Renal cortex interstitium (tissue), 11 donors: ENCODE measurements around the gene RPL12. TPM values are rescaled to one million over a fixed set of nuclear protein-coding genes. Genes with fewer than 3 reads are reported as not detected.

Experiments
- DNase-seq, 11 donors: peaks; one replicate each; pipeline ENCODE4 v3.0.0-alpha.2; 2013; ENCODE audit warnings: low read depth in 9 of 11, low spot score in 4 of 11; ENCODE audit errors: extremely low read depth in 1 of 11
- polyA plus RNA-seq, 3 donors: library from polyadenylated mRNA; unstranded; fragments of 120-200 nt; gene quantifications; one replicate each; pipeline ENCODE4 v1.2.1, GENCODE V29; 2013; ENCODE audit not compliant: insufficient read length in 3 of 3

Gene RPL12
- polyA plus RNA-seq, 3 donors, result 1,370 to 1,528 (median 1,526) TPM

DNA sequence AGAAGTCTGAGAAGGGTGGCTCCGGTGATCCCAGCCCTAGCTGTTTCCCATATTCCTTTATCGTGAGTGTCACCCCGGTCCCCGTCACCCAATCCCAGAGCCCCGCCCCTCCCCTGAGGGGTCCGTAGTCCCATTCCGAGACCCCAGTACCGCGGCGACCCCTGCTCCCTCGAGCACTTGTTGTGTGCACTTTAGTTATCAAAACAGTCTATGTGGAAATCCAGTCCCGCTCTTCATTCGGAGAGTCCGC lies 327 bp upstream of the RPL12 start:
- DNase-seq, result peak in 3 of 11 donors; percentile 30 to 36 (median 32)

DNA sequence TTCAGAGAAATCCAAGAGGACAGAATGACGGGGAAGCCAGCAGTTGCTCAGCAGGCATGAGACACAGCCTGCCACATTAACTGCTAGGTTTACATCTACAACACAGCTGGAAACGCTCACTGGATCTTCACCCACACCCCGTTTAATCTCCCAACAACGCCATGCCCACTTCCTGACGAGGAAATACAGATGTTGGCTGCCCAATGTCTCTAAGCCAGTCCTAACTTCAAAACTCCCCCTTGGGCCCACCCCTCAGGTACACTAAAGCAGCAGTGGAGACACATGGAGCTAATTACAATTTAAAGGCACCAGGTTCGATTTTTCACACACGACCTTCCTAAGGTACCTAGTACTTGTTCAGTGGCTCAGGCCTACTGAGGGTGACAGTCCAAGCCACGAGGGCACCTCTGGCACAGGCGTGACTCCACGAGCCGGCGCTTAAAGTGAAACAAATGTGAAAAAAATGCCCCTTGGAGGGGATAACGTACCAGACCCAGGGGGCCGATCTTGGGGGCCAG lies 904 bp downstream of the RPL12 start:
- DNase-seq, result peak in 1 of 11 donors; percentile 10

- DNase-seq, result no peak
These were observed 1.8 kb downstream of the RPL12 start for GRCh38 chr9:127449332-127449966.

DNA sequence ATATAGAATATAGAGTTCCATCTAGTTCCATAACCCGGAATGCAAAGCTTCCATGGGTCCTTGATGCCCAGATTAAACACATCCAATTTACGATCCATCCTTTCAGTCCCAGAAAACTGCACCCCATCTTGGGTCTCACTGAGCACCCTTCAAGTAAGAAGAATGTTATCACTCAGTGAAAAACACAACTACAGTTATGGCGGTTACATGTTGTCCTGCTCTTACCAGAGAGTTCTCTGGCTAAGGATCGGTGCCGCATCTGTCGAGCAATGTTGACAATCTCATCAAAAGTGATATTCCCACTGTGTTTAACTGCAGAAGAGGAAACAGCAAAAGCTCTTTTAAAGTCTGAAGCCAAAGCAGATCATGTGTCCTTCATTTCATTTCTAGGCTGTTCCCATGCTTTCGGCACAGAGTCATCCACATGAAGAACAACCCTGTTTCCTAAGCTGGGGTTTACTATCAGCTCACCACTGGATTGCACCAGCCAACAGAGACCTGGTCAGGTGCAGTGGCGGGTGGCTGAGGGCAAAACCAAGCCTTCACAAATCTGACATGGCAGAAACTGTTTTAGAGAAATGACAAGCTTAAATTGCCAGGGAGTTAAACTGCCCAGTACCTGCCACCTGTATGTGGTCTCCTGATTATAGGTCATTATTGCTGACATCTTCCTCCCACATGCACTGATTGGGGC lies 2.9 kb downstream of the RPL12 start:
- DNase-seq, result no peak

DNA sequence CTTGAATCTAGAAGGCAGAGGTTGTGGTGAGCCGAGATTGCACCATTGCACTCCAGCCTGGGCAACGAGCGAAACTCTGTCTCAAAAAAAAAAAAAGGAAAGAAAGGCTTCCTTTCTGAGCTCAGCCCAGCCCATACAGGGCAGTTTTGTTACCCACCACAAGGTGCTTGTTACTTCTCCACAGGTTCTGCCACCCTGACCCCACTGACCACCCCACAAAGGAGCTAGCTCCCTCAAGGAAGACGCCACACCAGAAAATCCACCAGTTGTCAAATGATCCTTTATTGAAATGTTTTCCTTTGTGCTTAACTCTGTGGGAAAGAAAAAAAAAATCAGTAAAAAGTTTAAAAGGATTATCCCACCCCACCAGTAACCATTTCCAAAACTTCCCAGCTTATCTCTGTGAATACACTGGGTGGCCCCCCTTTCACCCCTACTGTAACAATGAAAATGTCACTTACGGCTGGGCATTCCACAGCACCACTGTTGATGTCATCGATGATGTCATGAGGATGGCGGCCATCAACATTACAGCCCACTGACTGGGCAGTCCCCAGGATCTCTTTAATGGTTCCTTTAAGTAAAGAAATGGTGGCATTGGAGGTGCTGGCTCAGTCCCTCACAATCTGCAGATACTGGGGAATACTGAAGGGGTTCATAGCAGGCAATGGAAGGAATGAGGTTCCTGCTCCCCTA lies 3.6 kb downstream of the RPL12 start:
- no peak for DNase-seq

GRCh38 chr9:127446713-127447415 lies 4.3 kb downstream of the RPL12 start:
- DNase-seq, result no peak

- DNase-seq, result no peak
These were observed 5.1 kb downstream of the RPL12 start for GRCh38 chr9:127445851-127446712.

- DNase-seq, result no peak
These were observed 6.0 kb downstream of the RPL12 start for GRCh38 chr9:127444921-127445850.

DNA sequence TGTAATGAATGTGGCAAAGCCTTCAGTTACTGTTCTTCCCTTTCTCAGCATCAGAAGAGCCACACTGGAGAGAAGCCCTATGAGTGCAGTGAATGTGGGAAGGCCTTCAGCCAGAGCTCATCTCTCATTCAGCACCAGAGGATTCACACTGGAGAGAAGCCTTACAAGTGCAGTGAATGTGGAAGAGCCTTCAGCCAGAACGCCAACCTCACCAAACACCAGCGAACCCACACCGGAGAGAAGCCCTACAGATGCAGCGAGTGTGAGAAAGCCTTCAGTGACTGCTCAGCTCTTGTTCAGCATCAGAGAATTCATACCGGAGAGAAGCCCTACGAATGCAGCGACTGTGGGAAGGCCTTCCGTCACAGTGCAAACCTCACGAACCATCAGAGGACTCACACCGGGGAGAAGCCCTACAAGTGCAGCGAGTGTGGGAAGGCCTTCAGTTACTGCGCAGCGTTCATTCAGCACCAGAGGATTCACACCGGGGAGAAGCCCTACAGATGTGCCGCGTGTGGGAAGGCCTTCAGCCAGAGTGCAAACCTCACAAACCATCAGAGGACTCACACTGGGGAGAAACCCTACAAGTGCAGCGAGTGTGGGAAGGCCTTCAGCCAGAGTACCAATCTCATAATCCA lies 6.8 kb downstream of the RPL12 start:
- DNase-seq, result no peak

DNA sequence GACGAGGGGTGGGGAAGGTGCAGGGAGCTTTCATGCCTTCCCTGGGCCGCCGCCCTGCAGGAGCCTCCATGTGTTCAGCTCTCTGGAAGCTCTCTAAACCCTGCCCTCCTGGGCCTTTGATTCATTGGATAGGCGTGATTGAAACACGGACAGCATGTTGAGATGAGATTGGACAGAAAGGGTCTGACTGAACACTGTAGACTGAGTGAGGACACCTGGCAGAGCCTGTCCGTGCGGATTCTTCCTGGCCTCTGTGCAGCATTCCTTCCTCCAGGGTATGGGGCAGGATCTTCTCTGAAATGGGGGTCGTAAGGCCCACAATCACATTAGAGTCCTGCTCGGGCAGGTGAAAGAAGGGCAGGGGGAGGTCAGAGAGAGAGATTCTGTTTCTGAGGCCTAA lies 12.8 kb downstream of the RPL12 start:
- no peak for DNase-seq

DNA sequence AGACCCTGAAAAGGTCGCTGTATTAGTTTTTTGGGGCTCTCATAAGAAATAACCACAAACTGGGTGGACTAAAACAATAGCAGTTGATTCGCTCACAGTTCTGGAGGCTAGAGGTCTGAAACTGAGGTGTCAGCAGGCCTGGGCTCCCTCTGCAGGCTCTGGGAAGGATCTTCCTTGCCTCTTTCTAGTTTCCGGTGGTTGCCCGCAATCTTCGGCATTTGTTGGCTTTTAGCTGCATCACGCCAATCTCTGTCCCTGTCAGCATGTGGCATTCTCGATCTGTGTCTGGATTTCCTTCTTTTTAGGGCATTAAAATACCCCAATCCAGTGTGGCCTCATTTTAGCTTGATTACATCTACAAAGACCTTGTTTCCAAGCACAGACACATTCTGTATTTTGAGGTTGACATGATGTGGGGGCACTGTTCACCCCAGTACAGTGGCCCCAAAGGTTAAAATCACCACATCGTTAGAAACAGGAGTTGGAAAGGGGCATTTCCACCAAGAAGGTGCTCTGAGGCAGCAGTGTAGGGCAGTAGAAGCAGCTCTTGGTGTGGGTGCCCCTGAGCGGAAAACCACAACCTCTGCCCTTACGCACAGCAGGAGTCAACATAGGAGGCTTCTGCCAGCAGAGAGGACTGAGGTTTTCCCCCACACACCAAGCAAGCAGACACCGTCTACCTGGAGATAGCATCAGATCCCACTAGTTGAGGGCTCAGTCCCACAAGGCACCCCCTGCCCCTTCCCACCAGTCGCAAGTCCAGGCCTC lies 13.5 kb downstream of the RPL12 start:
- no peak for DNase-seq

DNA sequence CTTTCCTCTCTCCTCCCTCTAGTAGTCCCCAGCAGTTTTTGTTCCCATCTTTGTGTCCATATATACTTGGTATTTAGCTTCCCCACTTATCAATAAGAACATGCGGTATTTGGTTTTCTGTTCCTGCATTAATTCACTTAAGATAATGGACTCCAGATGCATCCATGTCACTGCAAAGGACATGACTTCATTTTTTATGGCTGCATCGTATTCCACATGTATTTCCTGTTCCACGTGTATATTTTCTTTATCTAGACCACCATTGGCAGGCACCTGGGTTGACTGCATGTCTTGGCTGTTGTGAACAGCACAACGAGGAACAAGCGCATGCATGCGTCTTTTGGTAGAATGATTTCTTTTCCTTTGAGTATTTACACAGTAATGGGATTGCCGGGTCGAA lies 20.8 kb downstream of the RPL12 start:
- DNase-seq, result no peak

GRCh38 chr9:127428348-127428747 lies 22.9 kb downstream of the RPL12 start:
- DNase-seq, result no peak

GRCh38 chr9:127426756-127427155 lies 24.4 kb downstream of the RPL12 start:
- DNase-seq, result no peak

- DNase-seq, result peak in 2 of 11 donors; percentile 4 to 12
These were observed 26.6 kb downstream of the RPL12 start for GRCh38 chr9:127424676-127424999.

DNA sequence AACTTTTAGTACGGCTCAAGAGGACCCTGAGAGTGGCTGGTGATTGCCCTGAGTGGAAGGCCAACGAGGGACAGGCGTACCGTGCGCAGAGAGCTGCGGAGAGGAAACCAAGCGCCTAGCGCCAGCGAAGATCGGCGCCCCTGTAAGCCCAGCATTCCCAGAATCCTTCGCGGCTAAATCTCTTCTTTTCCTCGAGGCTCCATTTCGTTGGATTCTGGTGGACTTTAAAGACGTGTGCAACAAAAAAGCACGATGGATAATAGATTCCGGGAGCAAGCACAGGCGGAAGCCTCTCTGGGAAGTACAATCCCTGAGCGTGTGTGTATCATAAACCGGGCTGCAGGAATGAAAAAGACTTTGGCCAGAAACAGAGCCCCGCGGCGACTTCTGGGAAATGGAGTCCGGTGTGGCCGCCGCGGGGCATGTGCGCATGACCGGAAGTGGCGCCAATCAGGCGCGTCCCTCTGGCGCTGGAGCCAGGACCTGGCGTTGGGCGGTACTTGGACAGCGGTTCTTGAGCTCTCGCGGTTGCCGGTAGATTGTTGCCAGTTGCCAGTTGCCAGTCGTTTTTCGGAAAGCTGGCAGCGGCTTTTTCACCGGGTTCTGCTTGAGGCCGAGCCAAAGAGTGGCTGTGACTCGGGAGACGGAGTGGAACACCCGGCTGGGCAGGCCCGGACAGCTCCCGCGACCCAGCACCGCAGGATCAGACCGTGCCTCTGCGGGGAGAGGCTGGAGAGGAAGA lies 27.1 kb downstream of the RPL12 start, which contains the start of gene ZNF79:
Gene ZNF79, plus strand, starts transcription at position 449 of the 742 bp plus-strand sequence. CDS start 406 bp downstream, outside the sequence.
- DNase-seq, result peak; percentile 84 to 96 (median 89)
